HG03439 (cell line): ENCODE data around the gene VWA8.

Experiments
- ATAC-seq: cut with Tn5 transposase; IDR thresholded peaks from one replicate; pipeline ENCODE4 v1.9.1; 2021; ENCODE audit warnings: mild to moderate bottlenecking, moderate library complexity; ENCODE audit not compliant: unreplicated experiment

The VWA8 gene

DNA sequence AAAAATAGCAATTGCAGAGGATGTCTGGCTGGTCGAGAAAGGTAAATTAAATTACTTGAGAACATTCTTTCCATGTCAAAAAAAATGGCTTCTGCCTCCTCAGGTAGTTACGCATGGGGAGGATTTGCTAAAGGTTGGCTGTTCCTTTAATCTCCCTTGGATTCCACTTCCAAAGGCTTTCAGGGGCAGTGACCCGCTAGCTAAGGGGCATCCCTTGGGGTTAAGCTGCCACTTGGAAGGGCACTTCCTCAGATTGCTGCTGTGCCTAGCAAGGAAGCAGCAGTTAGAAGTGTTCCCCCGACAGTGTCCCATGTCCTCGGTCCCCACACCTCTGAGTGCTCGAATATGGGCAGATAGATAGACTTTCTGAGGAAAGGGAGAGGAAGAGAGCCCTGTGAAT, 395.1 kb downstream of the VWA8 start:
- ATAC-seq = no peak

DNA sequence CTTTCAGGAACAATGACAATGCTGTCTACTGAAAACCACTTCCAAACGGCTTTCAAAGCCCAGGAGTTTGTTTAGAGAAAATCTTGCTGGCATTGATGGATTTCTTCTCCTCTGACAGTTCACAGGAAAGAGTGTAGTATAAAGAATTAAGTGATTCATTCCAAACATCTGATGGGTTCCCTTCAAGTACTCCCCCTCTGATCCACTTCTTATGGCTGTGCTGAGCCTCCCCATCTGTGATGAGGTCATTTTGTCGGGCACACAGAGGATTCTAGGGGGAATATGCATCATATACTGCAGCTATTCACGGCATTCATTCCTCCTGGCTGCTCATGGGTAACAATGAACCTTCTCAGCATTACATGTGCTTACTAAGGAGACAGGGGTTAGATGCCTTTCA, 395.7 kb downstream of the VWA8 start:
- ATAC-seq = no peak

DNA sequence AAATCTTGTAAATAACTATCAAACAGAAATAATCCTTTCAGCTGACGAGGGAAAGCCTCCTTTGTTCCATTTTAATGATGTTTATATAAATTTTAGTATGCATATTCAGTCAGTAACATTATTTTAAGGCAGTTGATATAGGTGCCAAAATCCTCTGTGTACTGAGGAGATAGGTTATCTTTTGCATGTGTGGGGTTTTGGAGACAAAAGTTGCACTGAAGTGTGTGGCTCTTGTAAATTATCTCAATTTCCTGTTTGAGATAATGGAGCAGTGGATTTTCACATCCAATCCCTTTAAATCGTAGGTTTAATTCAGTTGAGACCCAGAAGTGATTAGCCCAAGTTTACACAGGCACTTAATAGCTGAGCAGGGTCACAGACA, 396.9 kb downstream of the VWA8 start:
- ATAC-seq = no peak

DNA sequence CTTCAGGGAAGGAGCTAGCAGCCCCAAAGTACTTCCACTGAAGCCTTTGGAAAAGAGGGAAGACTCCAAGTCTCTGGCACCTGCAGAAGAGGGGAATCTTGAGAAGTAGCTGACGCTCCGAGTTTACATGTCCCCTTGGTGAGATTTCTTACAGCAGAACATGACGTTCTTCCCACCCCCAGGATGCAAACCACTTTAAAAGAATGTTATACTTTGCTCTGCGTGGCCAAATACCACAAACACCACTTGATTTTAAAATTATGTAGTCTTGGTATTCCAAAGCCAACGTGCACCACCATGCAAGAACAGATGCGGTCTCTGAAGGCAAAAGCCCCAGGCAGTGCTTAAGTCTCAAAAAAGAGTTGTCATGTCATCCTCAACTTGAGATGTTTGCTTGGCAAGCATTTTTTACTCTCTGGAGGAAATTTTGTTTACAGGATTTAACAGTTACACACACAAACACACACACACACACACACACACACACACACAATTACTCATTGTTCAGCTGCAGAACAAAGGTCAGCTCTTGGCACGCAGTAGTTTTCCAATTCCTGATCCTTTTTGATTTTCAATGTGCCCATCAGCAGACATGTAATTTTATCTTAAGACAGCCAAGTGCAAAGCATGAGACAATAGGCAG, 397.4 kb downstream of the VWA8 start:
- no peak for ATAC-seq

DNA sequence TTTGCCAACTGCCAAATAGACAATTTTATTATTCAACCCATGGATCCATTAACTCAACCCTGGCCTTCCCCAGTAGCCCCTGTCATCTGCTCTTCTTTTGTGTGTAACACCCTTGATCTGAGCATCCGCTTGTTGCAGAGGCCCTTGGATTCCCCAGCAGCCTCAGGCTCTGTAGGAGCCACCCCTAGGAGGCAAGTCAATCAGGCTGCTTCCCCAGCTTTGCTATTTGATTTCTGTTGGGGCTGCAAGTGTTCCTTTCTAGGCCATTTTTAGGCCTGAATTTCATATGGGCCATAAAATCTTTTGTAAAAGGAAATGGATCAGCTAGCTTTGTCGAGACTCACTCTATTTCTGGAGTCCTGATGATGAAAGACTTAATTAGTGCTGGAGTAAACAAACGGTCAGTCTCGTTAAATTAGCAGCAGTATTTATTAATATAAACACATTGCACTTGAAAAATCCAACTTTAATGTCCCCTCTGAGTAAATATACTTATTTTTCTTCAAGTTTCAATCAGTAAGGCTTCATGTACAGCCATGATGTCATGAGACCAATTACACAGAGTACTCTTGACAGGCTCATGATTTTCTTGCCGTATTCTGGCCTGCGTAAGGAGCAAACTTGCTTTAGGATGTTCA, 398.2 kb downstream of the VWA8 start:
- no peak for ATAC-seq

DNA sequence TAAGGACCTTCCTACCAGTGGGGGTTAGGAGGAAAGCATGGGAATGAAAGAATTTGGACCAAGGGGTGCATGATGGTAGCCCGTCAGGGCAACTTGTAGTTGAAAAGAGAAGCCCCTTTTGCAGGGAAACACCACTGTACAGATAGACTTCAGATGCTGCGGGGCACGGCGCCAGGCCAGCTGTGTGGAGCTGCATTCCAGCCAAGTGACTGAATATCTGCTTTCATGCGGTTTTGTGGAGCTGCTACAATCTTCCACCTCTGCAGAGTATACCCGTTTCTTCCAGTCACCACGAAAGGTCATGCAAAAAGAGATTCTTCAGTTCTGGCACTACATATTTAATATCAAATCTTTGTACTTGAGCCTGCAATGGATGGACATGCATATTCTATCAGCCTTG, 398.8 kb downstream of the VWA8 start:
- no peak for ATAC-seq

DNA sequence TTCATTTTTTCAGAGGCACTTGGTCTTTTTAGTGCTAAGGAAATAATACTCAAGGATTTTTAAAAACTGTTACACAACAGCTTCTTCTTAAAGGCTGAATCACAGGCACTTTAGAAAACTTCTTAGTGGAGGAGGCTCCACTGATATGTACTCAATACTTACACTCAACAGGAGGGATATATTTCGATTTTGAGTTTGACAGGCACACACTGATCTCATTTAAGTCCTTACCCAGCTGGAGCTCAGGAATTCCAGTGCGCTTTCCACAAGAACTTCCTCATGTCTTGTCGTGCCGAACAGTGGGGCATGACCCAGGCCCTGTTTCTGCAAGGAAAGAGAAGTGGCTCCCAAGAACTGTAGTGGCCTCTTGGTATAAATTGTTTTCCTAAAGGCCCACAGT, 399.7 kb downstream of the VWA8 start:
- ATAC-seq = no peak

DNA sequence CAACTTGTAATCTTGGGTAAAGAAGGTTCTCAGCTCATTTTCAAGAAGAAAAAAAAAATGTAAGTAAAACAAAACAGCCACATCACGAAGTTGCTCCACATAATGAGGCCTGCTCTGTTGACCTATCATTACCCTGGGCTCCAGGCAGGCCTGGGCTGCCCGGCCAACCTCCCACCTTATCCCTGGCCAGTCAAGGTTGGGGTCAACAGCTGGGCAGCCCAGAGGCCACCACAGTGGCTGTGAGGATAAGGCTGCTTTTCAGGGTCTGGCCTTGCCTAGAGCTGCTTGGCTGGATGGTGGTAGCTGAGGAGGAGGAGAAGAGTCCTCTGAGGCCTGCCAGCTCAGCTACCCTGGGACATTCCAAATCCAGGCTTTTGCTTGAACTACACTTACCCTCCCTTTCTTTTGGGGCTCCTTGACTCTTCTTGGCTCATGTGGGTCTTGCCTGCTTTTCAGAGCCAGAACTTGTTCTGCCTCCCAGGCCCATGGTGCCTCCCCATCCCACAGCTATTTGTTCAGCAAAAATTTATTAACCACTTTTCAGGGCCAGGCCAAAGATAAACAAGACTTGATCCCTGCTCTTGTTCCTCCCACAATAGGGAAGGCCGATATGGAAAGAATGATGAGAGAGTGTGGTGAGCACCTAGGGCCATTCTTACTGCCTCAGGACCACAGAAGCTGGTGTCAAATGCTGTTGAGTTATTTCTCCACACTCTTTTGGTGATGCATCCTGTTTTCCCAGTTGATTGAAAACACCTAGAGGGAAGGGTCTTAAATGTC, 401.9 kb downstream of the VWA8 start:
- no peak for ATAC-seq

DNA sequence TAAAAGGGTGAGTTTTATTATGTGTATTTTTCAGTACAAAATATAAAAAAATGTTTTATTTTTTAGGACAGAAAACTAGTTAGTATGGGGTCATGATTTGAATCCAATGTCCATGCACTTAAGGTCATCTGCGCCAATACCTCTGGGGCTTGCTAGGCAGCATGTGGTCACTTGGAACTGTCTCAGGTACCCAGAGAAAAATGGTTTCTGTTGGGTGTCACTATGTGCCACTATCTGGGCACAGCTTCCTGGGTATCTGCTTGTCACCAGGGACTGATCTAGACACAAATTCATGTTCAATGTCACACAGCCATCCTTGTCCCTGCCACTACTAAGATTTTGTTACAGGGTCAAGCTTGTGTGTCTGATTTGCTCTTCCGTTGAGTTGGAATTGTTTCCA, 403.2 kb downstream of the VWA8 start:
- ATAC-seq = no peak

DNA sequence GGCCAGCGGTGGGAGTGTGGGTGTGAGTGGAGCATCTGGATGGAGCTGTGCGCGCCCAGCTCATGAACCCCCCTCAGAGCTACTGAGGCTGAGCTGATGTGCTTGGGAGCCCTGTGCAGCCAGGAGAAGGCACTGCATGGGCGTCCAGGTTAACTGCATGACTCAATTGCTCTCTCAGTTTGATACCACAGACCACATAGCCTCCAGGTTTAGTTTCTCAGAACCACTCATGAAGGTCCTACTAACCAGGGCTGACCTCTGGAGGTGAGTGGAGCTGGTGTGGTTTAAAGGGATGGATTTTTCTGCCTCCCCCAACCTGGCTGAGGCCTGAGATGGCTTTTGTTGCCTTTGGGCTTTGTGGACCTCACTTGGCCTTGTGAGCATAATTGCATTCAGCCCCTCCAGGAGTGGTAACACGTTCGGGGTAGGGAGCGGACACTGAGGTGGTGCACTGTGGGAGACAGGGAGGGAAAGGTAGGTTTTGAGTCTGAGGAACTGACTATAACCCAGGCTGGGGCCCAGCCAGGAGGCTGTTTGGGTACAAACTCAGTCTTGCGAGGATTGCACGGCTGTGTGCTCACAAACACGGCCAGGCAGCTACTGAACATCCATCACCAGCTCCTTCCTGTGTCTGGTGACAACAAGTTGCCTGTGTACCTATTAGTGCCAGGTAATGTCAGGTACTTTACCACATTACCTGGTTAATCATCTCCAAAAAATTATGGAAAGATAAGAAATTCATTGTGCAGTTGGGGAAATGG, 406.1 kb downstream of the VWA8 start:
- peak; percentile 88 for ATAC-seq

DNA sequence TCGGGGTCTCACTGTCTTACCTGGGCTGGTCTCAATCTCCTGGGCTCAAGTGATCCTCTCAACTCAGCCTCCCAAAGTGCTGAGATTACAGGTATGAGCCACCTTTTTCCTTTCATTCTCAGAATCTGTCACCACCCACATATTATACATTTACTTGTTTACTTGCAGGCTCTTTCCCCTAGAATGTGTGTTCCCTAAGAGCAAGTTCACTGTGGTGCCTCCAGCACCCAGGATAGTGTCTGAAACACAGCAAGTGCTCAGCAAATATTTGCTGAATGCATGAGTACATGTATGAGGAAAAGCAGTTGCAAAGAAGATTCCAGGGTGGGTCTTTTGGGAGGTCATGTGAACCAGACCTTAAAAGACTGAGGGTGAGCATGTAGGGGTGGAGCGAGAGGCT, 406.7 kb downstream of the VWA8 start:
- no peak for ATAC-seq

DNA sequence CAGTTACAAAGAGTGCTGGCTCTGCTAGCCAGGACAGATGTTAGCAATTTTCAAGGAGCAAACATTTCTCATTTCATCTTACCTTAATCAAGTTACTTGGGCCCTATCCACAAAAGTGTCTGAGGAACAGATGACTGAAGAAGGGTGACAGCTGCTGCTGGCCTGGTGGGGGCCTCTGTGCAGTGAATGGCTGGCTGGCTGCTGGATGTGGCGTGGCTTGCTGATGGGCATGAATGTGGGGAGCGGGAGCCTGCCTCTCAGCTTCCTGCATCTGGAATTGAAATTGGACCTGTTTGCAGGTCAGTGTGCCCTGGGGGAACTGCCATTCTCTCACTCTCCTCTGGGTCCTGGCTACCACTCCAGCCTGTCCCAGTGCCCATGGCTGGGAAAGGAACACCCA, 408.9 kb downstream of the VWA8 start:
- no peak for ATAC-seq

DNA sequence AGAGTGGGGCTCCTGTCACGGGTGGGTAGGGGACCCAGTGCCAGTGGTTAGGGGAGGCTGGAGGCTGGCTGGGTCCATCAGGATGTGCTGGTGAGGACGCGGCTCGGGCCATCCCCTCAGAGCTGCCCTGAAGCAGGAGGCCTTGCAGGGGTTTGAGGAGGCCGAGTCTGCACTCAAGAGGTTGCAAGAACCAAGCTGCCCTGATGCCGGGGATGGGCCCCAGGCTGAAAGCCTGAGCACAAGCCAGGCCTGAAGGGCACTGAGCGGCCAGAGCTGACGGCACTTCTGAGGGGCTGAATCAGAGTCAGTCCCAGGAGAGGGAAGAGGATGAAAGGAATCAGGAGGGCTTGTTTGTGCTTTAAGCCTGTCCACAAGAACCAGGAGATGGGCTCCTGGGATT, 410.6 kb downstream of the VWA8 start:
- ATAC-seq = no peak

DNA sequence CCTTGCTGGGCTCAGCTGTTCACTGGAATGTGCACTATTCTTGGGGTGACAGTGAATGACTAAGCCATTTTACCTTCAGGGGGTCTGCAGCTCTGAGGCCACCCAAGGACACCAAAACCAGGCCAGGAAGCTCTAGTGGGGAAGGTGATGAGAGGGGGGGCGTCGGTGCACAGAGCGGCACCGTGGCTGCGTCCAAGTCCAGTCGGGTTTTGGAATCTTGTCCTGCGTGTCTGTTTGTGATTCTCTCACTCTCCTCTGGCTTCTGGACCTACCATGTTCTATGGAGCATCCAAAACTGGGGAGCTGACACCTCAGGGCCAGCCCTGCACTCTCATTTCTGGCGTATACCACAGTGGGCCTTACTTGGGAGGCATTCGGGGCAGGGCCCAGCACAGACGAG, 411.4 kb downstream of the VWA8 start:
- ATAC-seq = no peak

DNA sequence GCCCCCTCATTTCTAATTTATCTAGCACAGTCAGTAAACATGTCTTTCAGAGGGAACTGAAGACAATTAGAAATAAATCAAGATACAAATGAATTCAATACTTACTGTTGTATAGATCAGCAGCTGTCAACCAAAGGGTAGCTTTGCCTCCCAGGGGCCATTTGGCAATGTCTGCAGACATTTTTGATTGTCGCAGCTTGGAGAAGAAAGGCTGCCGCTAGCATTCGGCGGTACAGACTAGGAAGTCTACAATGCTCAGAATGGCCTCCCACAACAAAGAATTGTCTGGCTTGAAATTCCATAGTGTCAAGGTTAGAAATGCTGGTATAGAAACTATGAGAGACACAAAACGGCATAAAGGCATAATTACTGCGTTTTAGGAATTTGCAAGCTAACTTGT, 412.0 kb downstream of the VWA8 start:
- ATAC-seq = no peak

DNA sequence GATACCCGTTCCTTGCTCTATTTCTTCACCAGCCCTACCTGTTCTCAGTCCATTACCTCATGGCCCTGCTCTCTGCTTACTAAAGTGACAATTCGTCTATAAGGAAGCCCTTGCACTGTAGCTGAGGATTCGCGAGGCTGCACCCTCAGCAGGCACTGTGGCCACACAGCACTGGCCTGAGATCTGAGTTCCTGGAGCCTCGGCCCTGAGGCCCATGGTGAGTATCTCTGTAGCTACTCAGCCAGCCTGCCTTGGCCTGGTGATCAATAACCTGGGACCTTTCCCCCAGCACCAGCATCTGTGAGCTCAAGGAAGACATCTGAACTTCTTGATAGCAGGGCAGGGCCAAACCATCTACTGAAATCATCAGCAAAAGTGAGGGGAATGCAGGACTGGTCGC, 412.9 kb downstream of the VWA8 start:
- ATAC-seq = no peak

DNA sequence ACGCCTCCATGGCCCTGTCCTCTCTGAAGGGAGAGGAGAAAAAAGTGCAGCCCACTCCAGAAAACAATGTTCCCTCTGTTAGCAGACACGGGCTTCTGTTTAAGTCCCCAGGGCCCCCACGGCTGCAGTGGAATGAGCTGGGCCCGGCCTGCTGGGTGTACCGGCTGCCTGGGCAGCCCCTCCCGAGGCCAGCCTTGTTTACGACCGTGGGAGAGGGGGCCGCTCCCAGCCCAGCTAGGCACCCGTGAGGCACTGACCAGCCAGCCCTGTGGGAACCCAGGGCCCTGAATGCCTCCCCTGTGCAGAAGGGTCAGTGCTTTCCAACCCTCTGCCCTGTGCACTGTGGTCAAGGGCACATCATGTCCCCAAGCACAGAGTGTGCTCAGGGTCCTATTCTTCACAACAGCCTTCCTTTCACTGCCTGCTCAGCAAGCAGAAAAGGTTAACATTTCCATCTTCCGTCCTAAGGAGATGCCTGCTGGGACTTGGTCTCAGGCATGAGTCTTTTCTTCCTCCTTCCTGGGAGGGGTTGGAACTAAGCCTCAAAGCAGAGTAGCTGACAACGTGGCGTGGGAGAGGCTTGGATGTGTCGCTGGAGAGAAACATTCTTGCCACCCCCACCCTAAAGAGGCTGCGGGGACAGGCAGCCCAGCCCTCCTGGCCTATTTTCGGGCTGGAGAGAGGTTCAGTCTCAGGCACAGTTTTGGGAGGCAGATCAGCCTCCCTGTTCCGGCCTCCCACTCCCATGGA, 413.5 kb downstream of the VWA8 start:
- no peak for ATAC-seq

DNA sequence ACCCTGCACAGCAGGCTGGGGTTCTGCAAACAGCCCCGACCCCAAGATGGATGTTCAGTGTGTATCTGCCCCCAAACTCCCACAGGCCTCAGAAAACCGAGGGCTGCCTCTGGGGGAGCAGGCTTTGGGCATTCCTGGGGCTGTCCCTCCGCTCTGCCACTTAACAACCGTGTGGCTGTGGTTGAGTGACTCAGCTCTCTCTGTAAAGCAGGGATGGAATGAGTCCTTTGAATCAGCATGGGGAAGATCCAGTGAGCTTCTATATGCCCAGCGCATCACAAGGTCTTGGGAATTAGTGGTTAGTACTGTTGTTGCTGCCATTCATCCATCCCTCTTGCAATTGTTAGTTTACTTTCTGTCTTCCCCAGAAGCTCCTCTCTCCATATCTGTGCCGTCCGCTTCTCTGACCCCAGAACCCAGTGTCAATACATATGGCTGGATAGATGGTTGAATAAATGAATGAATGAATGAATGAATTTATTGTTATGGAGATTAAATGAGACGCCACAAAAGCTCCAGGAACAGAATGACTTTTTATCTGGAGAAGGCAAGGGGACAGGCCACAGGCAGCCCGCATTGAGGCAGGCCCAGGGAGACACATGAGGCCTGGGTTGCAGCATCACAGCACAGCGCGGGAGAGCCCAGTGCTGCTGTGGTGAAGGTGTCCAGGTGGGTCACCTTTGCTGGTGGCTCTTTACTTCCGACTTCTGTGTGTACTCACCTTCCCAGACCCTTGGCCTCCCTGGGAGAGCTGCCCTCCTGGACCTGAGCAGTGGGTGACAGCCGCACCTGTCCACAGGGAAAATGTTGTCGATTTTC, 414.3 kb downstream of the VWA8 start:
- no peak for ATAC-seq

DNA sequence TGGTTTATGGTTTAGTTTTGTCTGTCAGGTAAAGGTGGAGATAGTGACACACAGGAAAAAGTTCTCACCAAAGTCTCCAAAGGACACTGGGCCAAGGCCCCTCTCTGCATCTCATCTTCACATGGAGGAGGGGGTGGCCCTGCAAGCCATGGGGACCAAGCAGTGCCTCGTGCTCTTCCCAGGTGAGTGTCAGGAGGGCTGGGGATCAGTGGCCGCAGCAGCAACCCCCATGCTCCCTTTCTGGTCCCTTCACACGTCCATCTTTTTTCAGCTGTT, 415.5 kb downstream of the VWA8 start:
- ATAC-seq = no peak

DNA sequence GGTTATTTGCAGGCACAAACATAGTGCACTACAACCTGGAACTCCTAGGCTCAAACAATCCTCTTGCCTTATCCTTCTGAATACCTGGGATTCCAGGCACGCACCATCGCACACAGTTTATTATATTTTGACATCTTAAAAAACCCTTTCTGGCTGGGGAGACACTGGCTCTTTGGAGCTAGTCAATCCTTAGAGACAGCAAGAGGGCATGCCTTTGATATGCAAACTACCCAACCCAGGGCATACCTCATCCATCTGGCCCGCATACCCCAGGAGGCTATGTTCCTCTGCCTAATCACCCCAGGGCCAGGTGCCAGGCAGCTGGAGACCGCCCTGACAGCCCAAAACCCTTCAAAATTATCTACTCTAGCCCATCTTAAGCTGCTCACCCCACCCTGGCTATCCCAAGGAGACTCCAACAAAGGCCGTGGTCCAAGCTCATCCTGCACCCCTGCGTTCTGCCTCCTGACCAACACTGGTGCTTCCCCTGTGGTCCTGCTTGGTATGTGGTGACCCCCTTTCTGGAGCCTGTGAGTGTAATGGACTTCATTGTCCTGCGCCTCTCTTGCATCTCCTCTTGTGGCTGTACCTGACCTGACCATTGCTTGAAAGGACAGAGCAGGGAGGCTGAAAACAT, 417.1 kb downstream of the VWA8 start:
- no peak for ATAC-seq
